NCI-H226 (cell line): Measurements from ENCODE around the gene RETREG3.
A peak's percentile ranks its signal among the peaks of the same experiment; 100 is the strongest.

Experiments used
- DNase-seq: peaks from one replicate; pipeline ENCODE4 v3.0.0-alpha.2; 2015

The RETREG3 gene

GRCh38 chr17:42609814-42610801, 934 bp upstream of the RETREG3 start:
- peak; percentile 14 for DNase-seq

- DNase-seq, result no peak
Observed at GRCh38 chr17:42608305-42609181, 631 bp downstream of the RETREG3 start.

GRCh38 chr17:42607769-42608168, 1.4 kb downstream of the RETREG3 start:
- DNase-seq, result no peak

- DNase-seq, result no peak
Observed at GRCh38 chr17:42603318-42603717, 5.9 kb downstream of the RETREG3 start.

- DNase-seq, result no peak
Observed at GRCh38 chr17:42598905-42599304, 10.3 kb downstream of the RETREG3 start.

GRCh38 chr17:42596386-42596785, 12.8 kb downstream of the RETREG3 start:
- no peak for DNase-seq

GRCh38 chr17:42591411-42591810, 17.8 kb downstream of the RETREG3 start:
- DNase-seq, result no peak

GRCh38 chr17:42590886-42591285, 18.3 kb downstream of the RETREG3 start:
- no peak for DNase-seq

- DNase-seq, result no peak
Observed at GRCh38 chr17:42586514-42587230, 22.5 kb downstream of the RETREG3 start.

- no peak for DNase-seq
Observed at GRCh38 chr17:42585353-42585752, 23.8 kb downstream of the RETREG3 start.

- no peak for DNase-seq
Observed at GRCh38 chr17:42584880-42585279, 24.3 kb downstream of the RETREG3 start.

GRCh38 chr17:42581744-42582270, 27.4 kb downstream of the RETREG3 start:
- DNase-seq, result no peak

GRCh38 chr17:42579794-42580551, 29.2 kb downstream of the RETREG3 start:
- no peak for DNase-seq

- DNase-seq, result peak; percentile 29
Observed at GRCh38 chr17:42578282-42578869, 30.8 kb downstream of the RETREG3 start.

- peak; percentile 93 for DNase-seq
Observed at GRCh38 chr17:42577532-42578281, 31.5 kb downstream of the RETREG3 start, which contains the start of gene PSMC3IP. Gene PSMC3IP, minus strand, starts transcription at chr17:42577729. Its CDS starts 43 bp downstream, at chr17:42577686.

GRCh38 chr17:42577140-42577531, 32.0 kb downstream of the RETREG3 start:
- DNase-seq, result no peak

- DNase-seq, result no peak
Observed at GRCh38 chr17:42574463-42574862, 34.7 kb downstream of the RETREG3 start.

- DNase-seq, result no peak
Observed at GRCh38 chr17:42573095-42573494, 36.1 kb downstream of the RETREG3 start.

- no peak for DNase-seq
Observed at GRCh38 chr17:42571435-42572225, 37.5 kb downstream of the RETREG3 start.
